Measurements from ENCODE around the gene CAP2.

CAP2 gene

GRCh38 chr6:17588011-17588410 is 194.6 kb downstream of the CAP2 start:
- DNase-seq, result no peak

- DNase-seq, result no peak
These were observed 196.2 kb downstream of the CAP2 start for GRCh38 chr6:17589406-17590096.

- no peak for DNase-seq
These were observed 197.9 kb downstream of the CAP2 start for GRCh38 chr6:17591287-17591686.

- no peak for DNase-seq
These were observed 199.9 kb downstream of the CAP2 start for GRCh38 chr6:17593246-17593645.

- no peak for DNase-seq
These were observed 202.7 kb downstream of the CAP2 start for GRCh38 chr6:17596085-17596484.

GRCh38 chr6:17599877-17600526 is 206.6 kb downstream of the CAP2 start, which contains the start of gene FAM8A1:
Gene FAM8A1 (plus strand): TSS chr6:17600302. CDS start chr6:17600410, 108 bp downstream.
- DNase-seq, result peak; percentile 98

GRCh38 chr6:17600527-17601385 is 207.4 kb downstream of the CAP2 start:
- DNase-seq, result peak; percentile 81

GRCh38 chr6:17601386-17601703 is 207.9 kb downstream of the CAP2 start:
- no peak for DNase-seq

- DNase-seq, result no peak
These were observed 209.5 kb downstream of the CAP2 start for GRCh38 chr6:17602888-17603287.

GRCh38 chr6:17606606-17607005 is 213.2 kb downstream of the CAP2 start:
- no peak for DNase-seq
